Adipose tissue (tissue), 3 donors: Measurements from ENCODE around the gene MYH9. TPM values are rescaled to one million over a fixed set of nuclear protein-coding genes. Genes with fewer than 3 reads are reported as not detected.

Experiments used
- H3K27ac ChIP-seq: one replicate; pipeline ENCODE4 v1.5.1; 2013; ENCODE audit warnings: low read depth, low read length
- WGBS, 3 donors: extraction: QIAGEN DNeasy Blood & Tissue Kit; methylation state at CpG; one replicate each; pipeline ENCODE4 v1.1.7; 2013; 5-methylcytosine and 5-hydroxymethylcytosine counted together
- polyA plus RNA-seq, 3 donors: library from polyadenylated mRNA; stranded (reverse); fragments of 200-250 nt; gene quantifications; one replicate each; pipeline ENCODE4 v1.2.3, GENCODE V29; 2013
- donor health status: healthy with polysubstance abuse.
- donor health status: Bipolar disorder and iron deficiency.
- donor health status: healthy.

Gene MYH9
- polyA plus RNA-seq, 3 donors = 159 to 240 (median 161) TPM

GRCh38 chr22:36328635-36329253, 59.0 kb downstream of the MYH9 start:
- WGBS, 3 donors = 30 to 44% (median 40%) methylated on average over 23 of the region's 23 CpGs
- no peak overlapping the region for H3K27ac ChIP-seq

- WGBS, 3 donors = 29 to 74% (median 65%) methylated on average over 13 of the region's 13 CpGs
- H3K27ac ChIP-seq = no peak overlapping the region
Observed at GRCh38 chr22:36327922-36328551, 59.7 kb downstream of the MYH9 start.

- WGBS, 3 donors = 71 to 81% (median 76%) methylated on average over 20 of the region's 20 CpGs
- H3K27ac ChIP-seq = no peak overlapping the region
Observed at GRCh38 chr22:36326178-36327161, 61.3 kb downstream of the MYH9 start.

- H3K27ac ChIP-seq = no peak overlapping the region
- 75 to 79% (median 78%) methylated on average over 27 of the region's 27 CpGs for WGBS, 3 donors
Observed at GRCh38 chr22:36325154-36326031, 62.4 kb downstream of the MYH9 start.

- WGBS, 3 donors = 69 to 76% (median 70%) methylated on average over 11 of the region's 11 CpGs
- H3K27ac ChIP-seq = peak overlapping the region; percentile 59
Observed at GRCh38 chr22:36324414-36324813, 63.4 kb downstream of the MYH9 start.

- H3K27ac ChIP-seq = peak overlapping the region; percentile 59
- WGBS, 3 donors = 53 to 78% (median 54%) methylated on average over 21 of the region's 21 CpGs
Observed at GRCh38 chr22:36323855-36324331, 63.9 kb downstream of the MYH9 start.

- WGBS, 3 donors = 48 to 63% (median 55%) methylated on average over 14 of the region's 14 CpGs
- peak overlapping the region; percentile 21 for H3K27ac ChIP-seq
Observed at GRCh38 chr22:36323182-36323854, 64.4 kb downstream of the MYH9 start.

GRCh38 chr22:36322602-36322915, 65.2 kb downstream of the MYH9 start:
- WGBS, 3 donors = 78 to 82% (median 80%) methylated on average over 11 of the region's 11 CpGs
- no peak overlapping the region for H3K27ac ChIP-seq

- no peak overlapping the region for H3K27ac ChIP-seq
- WGBS, 3 donors = 91 to 95% (median 93%) methylated on average over 37 of the region's 37 CpGs
Observed at GRCh38 chr22:36321797-36322601, 65.8 kb downstream of the MYH9 start.

- H3K27ac ChIP-seq = no peak overlapping the region
- 61 to 71% (median 65%) methylated on average over 9 of the region's 9 CpGs for WGBS, 3 donors
Observed at GRCh38 chr22:36320553-36320952, 67.2 kb downstream of the MYH9 start.

- 79 to 86% (median 84%) methylated on average over 26 of the region's 26 CpGs for WGBS, 3 donors
- no peak overlapping the region for H3K27ac ChIP-seq
Observed at GRCh38 chr22:36319595-36320497, 67.9 kb downstream of the MYH9 start.

GRCh38 chr22:36318442-36318841, 69.3 kb downstream of the MYH9 start:
- H3K27ac ChIP-seq = no peak overlapping the region

GRCh38 chr22:36317658-36318271, 70.0 kb downstream of the MYH9 start:
- H3K27ac ChIP-seq = no peak overlapping the region
- WGBS, 3 donors = 78 to 86% (median 84%) methylated on average over 20 of the region's 20 CpGs

More at GRCh38 chr22:36318442-36318841, 69.3 kb downstream of the MYH9 start:
- WGBS, 3 donors = 86 to 89% (median 88%) methylated on average over 12 of the region's 12 CpGs

GRCh38 chr22:36316419-36316818, 71.3 kb downstream of the MYH9 start:
- no peak overlapping the region for H3K27ac ChIP-seq
- WGBS, 3 donors = 93 to 96% (median 96%) methylated on average over 14 of the region's 14 CpGs

- no peak overlapping the region for H3K27ac ChIP-seq
- whole genome bisulfite sequencing, 3 donors = 68 to 75% (median 71%) methylated on average over 7 of the region's 7 CpGs
Observed at GRCh38 chr22:36315325-36315724, 72.4 kb downstream of the MYH9 start.
